H1 (cell line): ENCODE data around the gene CHCHD3. TPM values are rescaled to one million over a fixed set of nuclear protein-coding genes. Genes with fewer than 3 reads are reported as not detected.

Experiments
- CTCF ChIA-PET: fragments of 300-600 bp; sonication (Branson Sonifier 250); formaldehyde crosslinking; loops from one replicate; lab custom pipeline; 2021; ENCODE audit not compliant: partially characterized antibody; lab: Charles Lee
- POLR2A ChIA-PET: fragments of 300-600 bp; sonication (Branson Sonifier 250); formaldehyde crosslinking; loops from one replicate; lab custom pipeline; 2021; ENCODE audit warnings: inconsistent platforms; ENCODE audit not compliant: partially characterized antibody; lab: Charles Lee
- DNase-seq, 2 experiments: peaks; one replicate each; pipeline versions ENCODE4 v3.0.0 to v3.0.0-alpha.2; 2010 to 2022; ENCODE audit warnings: low spot score in 2 of 2, low read depth in 1 of 2, mixed read lengths in 1 of 2
- FAIRE-seq: peaks from 2 replicates; lab custom pipeline; 2011; peaks lifted over from hg19 to GRCh38; lab: Jason Lieb, UNC
- H2AFZ ChIP-seq: 2 replicates; pipeline ENCODE4 v1.8.1; 2012; ENCODE audit warnings: low read length, inconsistent platforms
- H2AK5ac ChIP-seq: 2 replicates; pipeline ENCODE4 v1.6.1; 2013; ENCODE audit warnings: low read depth, low read length
- H2BK120ac ChIP-seq: replicated peaks from 2 replicates; pipeline ENCODE3; 2013; ENCODE audit warnings: low read depth, low read length, inconsistent platforms
- H2BK12ac ChIP-seq: 2 replicates; pipeline ENCODE4 v1.6.1; 2013; ENCODE audit warnings: low read depth, low read length
- H2BK15ac ChIP-seq: 2 replicates; pipeline ENCODE4 v1.6.1; 2013; ENCODE audit warnings: low read length
- H2BK20ac ChIP-seq: 2 replicates; pipeline ENCODE4 v1.6.1; 2013; ENCODE audit warnings: low read length
- H2BK5ac ChIP-seq: 2 replicates; pipeline ENCODE4 v1.6.1; 2013; ENCODE audit warnings: low read depth, low read length
- H3K14ac ChIP-seq: 2 replicates; pipeline ENCODE4 v1.6.1; 2013; ENCODE audit warnings: inconsistent platforms; ENCODE audit not compliant: insufficient read length
- H3K18ac ChIP-seq: 2 replicates; pipeline ENCODE4 v1.6.1; 2013; ENCODE audit warnings: low read length; ENCODE audit errors: extremely low read depth
- H3K23ac ChIP-seq: 2 replicates; pipeline ENCODE4 v1.6.1; 2013; ENCODE audit warnings: inconsistent platforms; ENCODE audit not compliant: insufficient read length
- H3K23me2 ChIP-seq: 2 replicates; pipeline ENCODE4 v1.6.1; 2013; ENCODE audit warnings: low read depth, low read length
- H3K27ac ChIP-seq: 2 replicates; pipeline ENCODE4 v1.6.1; 2011; ENCODE audit warnings: low read depth, low read length, inconsistent platforms
- H3K27me3 ChIP-seq, 4 experiments: replicated peaks in 1 of 4; 1 replicate in 1 of 4; 2 replicates in 3 of 4; pipeline versions ENCODE4 v1.6.1 to v1.8.1; 2011 to 2013; ENCODE audit warnings: low read length in 3 of 4, mild to moderate bottlenecking in 3 of 4, inconsistent platforms in 2 of 4, mixed read lengths in 2 of 4, moderate library complexity in 1 of 4; ENCODE audit not compliant: control insufficient read depth in 3 of 4, insufficient read depth in 3 of 4; ENCODE audit errors: extremely low read depth in 1 of 4
- H3K36me3 ChIP-seq, 4 experiments: 2 replicates each; pipeline versions ENCODE4 v1.6.1 to v1.8.1; 2011 to 2013; ENCODE audit warnings: mild to moderate bottlenecking in 4 of 4, low read length in 3 of 4, moderate library complexity in 2 of 4, control low read depth in 1 of 4, inconsistent platforms in 1 of 4; ENCODE audit not compliant: insufficient read depth in 4 of 4, control insufficient read depth in 2 of 4
- H3K4ac ChIP-seq: replicated peaks from 2 replicates; pipeline ENCODE3; 2013; ENCODE audit warnings: low read length, low read depth, mixed read lengths, inconsistent platforms; ENCODE audit not compliant: insufficient read length
- H3K4me1 ChIP-seq, 4 experiments: replicated peaks in 1 of 4; 1 replicate in 1 of 4; 2 replicates in 3 of 4; pipeline versions ENCODE4 v1.6.1 to v1.8.1; 2011 to 2013; ENCODE audit warnings: low read length in 3 of 4, inconsistent platforms in 2 of 4, mixed read lengths in 1 of 4; ENCODE audit not compliant: insufficient read depth in 4 of 4, control insufficient read depth in 3 of 4
- H3K4me2 ChIP-seq, 2 experiments: 2 replicates each; pipeline versions ENCODE4 v1.6.1 to v1.8.1; 2011 to 2013; ENCODE audit warnings: low read depth in 2 of 2, low read length in 2 of 2, control low read depth in 1 of 2, inconsistent platforms in 1 of 2, mild to moderate bottlenecking in 1 of 2; ENCODE audit not compliant: insufficient read depth in 1 of 2
- H3K4me3 ChIP-seq, 4 experiments: fragments of 200-600, 300-600 bp in 1 of 4; sonication (generic), shearing (Covaris generic), sonication (Bioruptor Twin) in 1 of 4; 2 replicates each; pipeline versions ENCODE4 v1.5.1 to v1.8.1; 2011 to 2016; ENCODE audit warnings: low read length in 4 of 4, low read depth in 3 of 4, control low read depth in 2 of 4, inconsistent platforms in 2 of 4, mild to moderate bottlenecking in 2 of 4, mixed read lengths in 1 of 4, moderate library complexity in 1 of 4; ENCODE audit not compliant: insufficient read depth in 2 of 4; ENCODE audit errors: extremely low read depth in 1 of 4
- H3K56ac ChIP-seq: replicated peaks from 2 replicates; pipeline ENCODE3; 2013; ENCODE audit warnings: low read depth, mild to moderate bottlenecking, mixed read lengths, low read length, inconsistent platforms; ENCODE audit not compliant: insufficient read length
- H3K79me1 ChIP-seq: 2 replicates; pipeline ENCODE4 v1.6.1; 2013; ENCODE audit warnings: low read depth, low read length, control low read depth
- H3K79me2 ChIP-seq, 2 experiments: 2 replicates each; pipeline versions ENCODE4 v1.6.1 to v1.8.1; 2012 to 2013; ENCODE audit warnings: low read length in 2 of 2, mild to moderate bottlenecking in 2 of 2, inconsistent platforms in 1 of 2; ENCODE audit not compliant: insufficient read depth in 2 of 2, control insufficient read depth in 1 of 2
- H3K9ac ChIP-seq, 4 experiments: replicated peaks in 1 of 4; 1 replicate in 1 of 4; 2 replicates in 3 of 4; pipeline versions ENCODE4 v1.6.1 to v1.8.1; 2011 to 2013; ENCODE audit warnings: low read depth in 3 of 4, low read length in 3 of 4, control low read depth in 2 of 4, mild to moderate bottlenecking in 2 of 4, moderate library complexity in 2 of 4, inconsistent platforms in 1 of 4; ENCODE audit errors: extremely low read depth in 1 of 4
- H3K9me3 ChIP-seq, 2 experiments: 2 replicates each; pipeline versions ENCODE4 v1.6.1 to v1.8.1; 2012 to 2013; ENCODE audit warnings: mild to moderate bottlenecking in 2 of 2, moderate library complexity in 2 of 2, control low read depth in 1 of 2, inconsistent platforms in 1 of 2, low read depth in 1 of 2, low read length in 1 of 2, mixed read lengths in 1 of 2; ENCODE audit not compliant: insufficient read depth in 2 of 2
- H4K20me1 ChIP-seq, 2 experiments: replicated peaks in 1 of 2; 2 replicates each; pipeline versions ENCODE3 to v1.8.1; 2011 to 2013; ENCODE audit warnings: inconsistent platforms in 2 of 2, low read length in 2 of 2, mild to moderate bottlenecking in 1 of 2; ENCODE audit not compliant: insufficient read depth in 2 of 2, control insufficient read depth in 1 of 2
- H4K5ac ChIP-seq: 2 replicates; pipeline ENCODE4 v1.6.1; 2013; ENCODE audit warnings: low read length, low read depth, mixed read lengths, inconsistent platforms; ENCODE audit not compliant: insufficient read length
- H4K8ac ChIP-seq: 2 replicates; pipeline ENCODE4 v1.8.0; 2013; ENCODE audit warnings: mild to moderate bottlenecking, moderate library complexity, low read length, inconsistent platforms; ENCODE audit not compliant: insufficient read depth; ENCODE audit errors: extremely low read depth
- H4K91ac ChIP-seq: replicated peaks from 2 replicates; pipeline ENCODE3; 2013; ENCODE audit warnings: low read length, mixed read lengths, inconsistent platforms; ENCODE audit not compliant: insufficient read length
- ASH2L ChIP-seq: fragments of 200-600, 300-600 bp; sonication (generic); IDR thresholded peaks from one replicate; pipeline ENCODE4 v1.7.1; 2017; ENCODE audit warnings: low read length
- KDM5A ChIP-seq: fragments of 200-600 bp; IDR thresholded peaks from 2 replicates; pipeline ENCODE4 v1.7.1; 2012; ENCODE audit warnings: mild to moderate bottlenecking, low read length, inconsistent platforms, mixed read lengths
- NRF1 ChIP-seq: IDR thresholded peaks from 2 replicates; pipeline ENCODE4 v1.6.1; 2011; ENCODE audit warnings: mild to moderate bottlenecking, low read depth, low read length, improper control_type of control experiment
- POLR2A ChIP-seq, 2 experiments: IDR thresholded peaks; 1 replicate in 1 of 2; 2 replicates in 1 of 2; pipeline ENCODE4 v1.6.1; 2011; ENCODE audit warnings: low read depth in 2 of 2, low read length in 2 of 2, mild to moderate bottlenecking in 2 of 2; ENCODE audit errors: control extremely low read depth in 1 of 2
- TEAD4 ChIP-seq: IDR thresholded peaks from 2 replicates; pipeline ENCODE4 v1.6.1; 2012; ENCODE audit warnings: low read depth, low read length, inconsistent platforms, mixed read lengths
- polyA plus RNA-seq, 7 experiments: library from polyadenylated mRNA; depleted of rRNA in 3 of 7; stranded (reverse) in 5 of 7; unstranded in 2 of 7; fragments of >200 nt in 5 of 7; fragments of 200-250 nt in 2 of 7; gene quantifications; 1 replicate in 5 of 7; 2 replicates in 1 of 7; 4 replicates in 1 of 7; pipeline versions ENCODE4 v1.2.1 to v1.2.3, GENCODE V29; 2011 to 2013; ENCODE audit warnings: missing spikeins in 2 of 7, mixed read lengths in 2 of 7
- total RNA-seq: library from RNA; stranded (reverse); fragmentation: NEBNext Ultra II Directional; extraction: Animal tissue kit (Norgen Biotek cat#: 25700); gene quantifications from 2 replicates; pipeline ENCODE4 v1.2.1, GENCODE V29; 2021
- TF ChIP-seq, protein P1 (sequence below), 3 experiments: IDR thresholded peaks; 1 replicate in 2 of 3; 2 replicates in 1 of 3; pipeline versions ENCODE4 v1.5.1 to v1.6.1; 2011; ENCODE audit warnings: low read length in 3 of 3, mild to moderate bottlenecking in 3 of 3, inconsistent platforms in 2 of 3, low read depth in 1 of 3, moderate library complexity in 1 of 3; ENCODE audit not compliant: insufficient read depth in 1 of 3; ENCODE audit errors: control extremely low read depth in 1 of 3

The CHCHD3 gene
- total and polyA plus RNA-seq, 2 of the 8 experiments (the other 6 are each of a cell fraction or from before 2014, with no cell fraction given), result 42.9 to 137 TPM

DNA sequence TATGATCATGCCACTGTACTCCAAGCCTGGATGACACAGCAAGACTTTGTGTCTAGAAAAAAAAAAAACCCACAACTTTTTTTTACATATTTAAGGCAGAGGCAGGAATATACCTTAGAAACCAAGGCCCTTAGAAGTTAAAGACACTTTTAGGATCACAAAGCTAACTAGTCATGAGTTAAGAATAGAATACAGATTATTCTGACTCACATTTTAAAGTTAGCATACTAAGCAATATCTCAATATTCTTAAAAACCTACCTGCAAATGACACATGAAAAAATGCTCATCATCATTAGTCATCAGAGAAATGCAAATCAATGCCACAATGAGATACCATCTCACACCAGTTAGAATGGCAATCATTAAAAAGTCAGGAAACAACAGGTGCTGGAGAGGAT lies 177.7 kb downstream of the CHCHD3 start:
- H3K36me3 ChIP-seq, result no peaks in the 10 kb centered on the region; a peak in 1 of 8 replicates
- no peak for TF ChIP-seq TEAD4
- TF ChIP-seq KDM5A, result no peak
- TF ChIP-seq ASH2L, result no peak
- TF ChIP-seq POLR2A (IDR thresholded peaks at IDR 0.05; ENCODE audit: control extremely low read depth in 1 of 2, low read depth in 2 of 2, low read length in 2 of 2), result no peak
- no peak for TF ChIP-seq NRF1
- TF ChIP-seq, protein P1, sequence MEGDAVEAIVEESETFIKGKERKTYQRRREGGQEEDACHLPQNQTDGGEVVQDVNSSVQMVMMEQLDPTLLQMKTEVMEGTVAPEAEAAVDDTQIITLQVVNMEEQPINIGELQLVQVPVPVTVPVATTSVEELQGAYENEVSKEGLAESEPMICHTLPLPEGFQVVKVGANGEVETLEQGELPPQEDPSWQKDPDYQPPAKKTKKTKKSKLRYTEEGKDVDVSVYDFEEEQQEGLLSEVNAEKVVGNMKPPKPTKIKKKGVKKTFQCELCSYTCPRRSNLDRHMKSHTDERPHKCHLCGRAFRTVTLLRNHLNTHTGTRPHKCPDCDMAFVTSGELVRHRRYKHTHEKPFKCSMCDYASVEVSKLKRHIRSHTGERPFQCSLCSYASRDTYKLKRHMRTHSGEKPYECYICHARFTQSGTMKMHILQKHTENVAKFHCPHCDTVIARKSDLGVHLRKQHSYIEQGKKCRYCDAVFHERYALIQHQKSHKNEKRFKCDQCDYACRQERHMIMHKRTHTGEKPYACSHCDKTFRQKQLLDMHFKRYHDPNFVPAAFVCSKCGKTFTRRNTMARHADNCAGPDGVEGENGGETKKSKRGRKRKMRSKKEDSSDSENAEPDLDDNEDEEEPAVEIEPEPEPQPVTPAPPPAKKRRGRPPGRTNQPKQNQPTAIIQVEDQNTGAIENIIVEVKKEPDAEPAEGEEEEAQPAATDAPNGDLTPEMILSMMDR (IDR thresholded peaks at IDR 0.05; ENCODE audit: control extremely low read depth in 1 of 3, insufficient read depth in 1 of 3, low read depth in 1 of 3, low read length in 3 of 3), result no peak

More for the DNA sequence above, 177.7 kb downstream of the CHCHD3 start:
- CTCF ChIA-PET, result interaction anchor here (0.8 kb wide), 1 partner anchor 170 kb away, joined by 3 read pairs; no protein-coding TSS in a partner anchor
- peaks cover 4% of the 10 kb centered on the region; the same call in 1 of the 2 replicates for H3K79me1 ChIP-seq
- H3K4ac ChIP-seq, result no peak overlapping the region
- no peak overlapping the region for H2BK5ac ChIP-seq
- no peak overlapping the region for H4K91ac ChIP-seq
- no peak overlapping the region for H2BK15ac ChIP-seq
- H4K5ac ChIP-seq, result no peak overlapping the region
- FAIRE-seq, result no peak
- no peak overlapping the region for H2BK120ac ChIP-seq
- no peak overlapping the region for H3K18ac ChIP-seq
- H2AK5ac ChIP-seq, result no peak overlapping the region
- no peaks in the 10 kb centered on the region for H4K20me1 ChIP-seq
- POLR2A ChIA-PET, result no interaction called here
- DNase-seq, result no peak
- no peaks in the 10 kb centered on the region for H3K23me2 ChIP-seq
- H3K9me3 ChIP-seq, result no peaks in the 10 kb centered on the region
- no peaks in the 10 kb centered on the region for H3K4me1 ChIP-seq
- peaks cover 0 to 11% of the 10 kb centered on the region in 2 experiments; a peak in 2 of 4 replicates for H3K79me2 ChIP-seq
- H2BK12ac ChIP-seq, result no peak overlapping the region
- no peak overlapping the region for H2BK20ac ChIP-seq
- H3K27ac ChIP-seq, result no peak overlapping the region
- no peak overlapping the region for H4K8ac ChIP-seq
- no peak overlapping the region for H3K9ac ChIP-seq
- no peaks in the 10 kb centered on the region for H3K27me3 ChIP-seq
- H3K23ac ChIP-seq, result no peak overlapping the region
- no peak overlapping the region for H3K14ac ChIP-seq
- H2AFZ ChIP-seq, result no peak overlapping the region
- no peak overlapping the region for H3K4me3 ChIP-seq
- H3K56ac ChIP-seq, result no peak overlapping the region
- no peak overlapping the region for H3K4me2 ChIP-seq
